ENCODE results near the gene FOXRED1. TPM values are rescaled to one million over a fixed set of nuclear protein-coding genes. Genes with fewer than 3 reads are reported as not detected.
"Not testable (repeated sequence)": the region's sequence is repeated elsewhere in the genome, so short reads cannot be mapped to it uniquely, and the experiment has no call there.

The FOXRED1 gene
- total RNA-seq, 1 experiment from 2014 or later, result 67.5 TPM

- H2BK5ac ChIP-seq (ENCODE audit: insufficient read length, low read length), result no peak overlapping the region
- Mint-ChIP-seq H3K4me1 (no peaks in the 10 kb centered on the region), H3K27me3 (ENCODE audit: low read depth) (no peaks in the 10 kb centered on the region), H3K27ac (no peak overlapping the region), H3K4me3 (no peak overlapping the region), H3K9me3 (no peaks in the 10 kb centered on the region), H3K36me3 (ENCODE audit: insufficient read depth in 1 of 3, low read depth in 3 of 3) (peaks cover 10 to 58% (median 44%) of the 10 kb centered on the region in 3 experiments; a peak in 6 of 7 replicates)
- no peak overlapping the region for H4K8ac ChIP-seq (replicated peaks; ENCODE audit: insufficient read length, low read depth, low read length)
- no peak overlapping the region for H2BK12ac ChIP-seq (ENCODE audit: insufficient read length, low read depth, low read length)
- no peak overlapping the region for H3K4ac ChIP-seq (ENCODE audit: low read depth, low read length)
- no peaks in the 10 kb centered on the region for H3K79me1 ChIP-seq (ENCODE audit: insufficient read depth, low read depth, low read length, poor library complexity, severe bottlenecking)
- H3K4me1 ChIP-seq (ENCODE audit: insufficient read depth, low read length), result no peaks in the 10 kb centered on the region
- H4K5ac ChIP-seq (ENCODE audit: insufficient read length, low read depth, low read length), result no peak overlapping the region
- H2AK5ac ChIP-seq (ENCODE audit: insufficient read length, low read length), result no peak overlapping the region
- no peak overlapping the region for H3K27ac ChIP-seq (ENCODE audit: insufficient read length, low read depth, low read length)
- H3K56ac ChIP-seq (ENCODE audit: insufficient read length, low read depth, low read length), result no peak overlapping the region
- H2BK15ac ChIP-seq (ENCODE audit: low read depth, low read length), result no peak overlapping the region
- no peak overlapping the region for H3K23ac ChIP-seq (ENCODE audit: insufficient read length, low read depth, low read length)
- H4K20me1 ChIP-seq (ENCODE audit: control insufficient read depth, insufficient read depth, insufficient read length), result no peaks in the 10 kb centered on the region
- TF ChIP-seq CTCF (conservative IDR thresholded peaks at IDR 0.05), result no peak
- no peak overlapping the region for H2BK20ac ChIP-seq (ENCODE audit: low read depth, low read length, poor library complexity, severe bottlenecking)
- no CpG with 5 or more reads among the region's 1 CpG for WGBS (ENCODE audit: extremely low coverage, insufficient read length, low lambda C conversion rate)
- H3T11ph ChIP-seq (ENCODE audit: low read length), result no peak overlapping the region
- DNase-seq, result no peak
- H3K79me2 ChIP-seq (ENCODE audit: insufficient read depth, low read length), result no peaks in the 10 kb centered on the region
- H3K4me2 ChIP-seq (ENCODE audit: insufficient read depth, insufficient read length, low read length), result no peak overlapping the region
- no peak overlapping the region for H3K18ac ChIP-seq (ENCODE audit: insufficient read length, low read depth, low read length)
- no peak overlapping the region for H4K91ac ChIP-seq (ENCODE audit: insufficient read length, low read depth, low read length)
- no peak overlapping the region for H3K9ac ChIP-seq (ENCODE audit: extremely low read depth, insufficient read length, low read length)
- H2AFZ ChIP-seq (ENCODE audit: low read length), result no peak overlapping the region
- H3K23me2 ChIP-seq (ENCODE audit: insufficient read length, low read depth, low read length, poor library complexity, severe bottlenecking), result no peaks in the 10 kb centered on the region
- H3K9me3 ChIP-seq (ENCODE audit: control insufficient read depth, low read depth, low read length), result no peaks in the 10 kb centered on the region
- no peak overlapping the region for H3K14ac ChIP-seq (ENCODE audit: insufficient read depth, low read length)
- no peaks in the 10 kb centered on the region; the same call in 1 of the 2 replicates for H3K27me3 ChIP-seq (ENCODE audit: insufficient read depth, low read length)
- H2BK120ac ChIP-seq (ENCODE audit: low read depth, low read length, poor library complexity, severe bottlenecking), result no peak overlapping the region
These were observed 14.1 kb upstream of the FOXRED1 start for GRCh38 chr11:126254819-126255218.

DNA sequence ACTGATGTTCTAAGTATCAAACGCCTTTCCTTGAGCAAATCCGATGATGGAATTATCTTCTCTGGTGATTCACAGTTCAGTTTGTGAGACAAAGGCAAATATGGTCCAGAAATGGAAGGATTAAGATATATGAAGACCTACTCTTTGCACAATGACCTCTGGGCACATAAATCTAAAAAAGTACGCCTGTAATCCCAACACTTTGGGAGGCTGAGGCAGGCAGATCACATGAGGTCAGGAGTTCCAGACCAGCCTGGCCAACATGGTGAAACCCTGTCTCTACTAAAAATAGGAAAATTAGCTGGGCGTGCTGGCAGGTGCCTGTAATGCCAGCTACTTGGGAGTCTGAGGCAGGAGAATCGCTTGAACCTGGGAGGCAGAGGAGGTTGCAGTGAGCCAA is 13.4 kb upstream of the FOXRED1 start:
- not testable (repeated sequence) for H3K27me3 Mint-ChIP-seq (ENCODE audit: low read depth); H3K4ac ChIP-seq (ENCODE audit: low read depth, low read length)

More for the DNA sequence above, 13.4 kb upstream of the FOXRED1 start:
- not testable (repeated sequence) for H2BK20ac ChIP-seq (ENCODE audit: low read depth, low read length, poor library complexity, severe bottlenecking); H3K4me1 Mint-ChIP-seq; H4K5ac ChIP-seq (ENCODE audit: insufficient read length, low read depth, low read length); H3T11ph ChIP-seq (ENCODE audit: low read length); H3K23me2 ChIP-seq (ENCODE audit: insufficient read length, low read depth, low read length, poor library complexity, severe bottlenecking); H2BK15ac ChIP-seq (ENCODE audit: low read depth, low read length); H3K23ac ChIP-seq (ENCODE audit: insufficient read length, low read depth, low read length); H4K91ac ChIP-seq (ENCODE audit: insufficient read length, low read depth, low read length); H3K9me3 Mint-ChIP-seq; H4K20me1 ChIP-seq (ENCODE audit: control insufficient read depth, insufficient read depth, insufficient read length); H3K4me1 ChIP-seq (ENCODE audit: insufficient read depth, low read length); H3K9me3 ChIP-seq (ENCODE audit: control insufficient read depth, low read depth, low read length); H2BK5ac ChIP-seq (ENCODE audit: insufficient read length, low read length); H3K79me2 ChIP-seq (ENCODE audit: insufficient read depth, low read length); H3K27ac ChIP-seq (ENCODE audit: insufficient read length, low read depth, low read length); DNase-seq; H3K14ac ChIP-seq (ENCODE audit: insufficient read depth, low read length); H2BK12ac ChIP-seq (ENCODE audit: insufficient read length, low read depth, low read length); H2AFZ ChIP-seq (ENCODE audit: low read length); H3K56ac ChIP-seq (ENCODE audit: insufficient read length, low read depth, low read length); H3K9ac ChIP-seq (ENCODE audit: extremely low read depth, insufficient read length, low read length); H3K4me3 Mint-ChIP-seq; H3K79me1 ChIP-seq (ENCODE audit: insufficient read depth, low read depth, low read length, poor library complexity, severe bottlenecking); H3K4me2 ChIP-seq (ENCODE audit: insufficient read depth, insufficient read length, low read length); H3K27ac Mint-ChIP-seq; H4K8ac ChIP-seq (replicated peaks; ENCODE audit: insufficient read length, low read depth, low read length); H2AK5ac ChIP-seq (ENCODE audit: insufficient read length, low read length); H3K27me3 ChIP-seq (ENCODE audit: insufficient read depth, low read length); H2BK120ac ChIP-seq (ENCODE audit: low read depth, low read length, poor library complexity, severe bottlenecking); H3K18ac ChIP-seq (ENCODE audit: insufficient read length, low read depth, low read length)
- peaks cover 8 to 58% (median 43%) of the 10 kb centered on the region in 3 experiments; a peak in 5 of 7 replicates for H3K36me3 Mint-ChIP-seq (ENCODE audit: insufficient read depth in 1 of 3, low read depth in 3 of 3)
- WGBS (ENCODE audit: extremely low coverage, insufficient read length, low lambda C conversion rate), result no CpG with 5 or more reads among the region's 5 CpGs
